ENCODE data around the gene PSMB5. TPM values are rescaled to one million over a fixed set of nuclear protein-coding genes. Genes with fewer than 3 reads are reported as not detected.
A peak's percentile ranks its signal among the peaks of the same experiment; 100 is the strongest.

PSMB5 gene
- total RNA-seq, 1 donor from 2014 or later, result 302 TPM

GRCh38 chr14:23058654-23059504 lies 24.2 kb upstream of the PSMB5 start:
- no peak for DNase-seq (ENCODE audit: low read depth, low spot score)

GRCh38 chr14:23057757-23058653 lies 23.3 kb upstream of the PSMB5 start:
- DNase-seq (ENCODE audit: low read depth, low spot score), result peak; percentile 55

- DNase-seq (ENCODE audit: low read depth, low spot score), result no peak
Observed at GRCh38 chr14:23056956-23057756, 22.5 kb upstream of the PSMB5 start, which contains the start of gene CDH24. CDH24 (minus strand) TSS chr14:23057520; CDS start chr14:23055733, 1,787 bp downstream.

GRCh38 chr14:23056145-23056955 lies 21.6 kb upstream of the PSMB5 start:
- no peak for DNase-seq (ENCODE audit: low read depth, low spot score)

DNA sequence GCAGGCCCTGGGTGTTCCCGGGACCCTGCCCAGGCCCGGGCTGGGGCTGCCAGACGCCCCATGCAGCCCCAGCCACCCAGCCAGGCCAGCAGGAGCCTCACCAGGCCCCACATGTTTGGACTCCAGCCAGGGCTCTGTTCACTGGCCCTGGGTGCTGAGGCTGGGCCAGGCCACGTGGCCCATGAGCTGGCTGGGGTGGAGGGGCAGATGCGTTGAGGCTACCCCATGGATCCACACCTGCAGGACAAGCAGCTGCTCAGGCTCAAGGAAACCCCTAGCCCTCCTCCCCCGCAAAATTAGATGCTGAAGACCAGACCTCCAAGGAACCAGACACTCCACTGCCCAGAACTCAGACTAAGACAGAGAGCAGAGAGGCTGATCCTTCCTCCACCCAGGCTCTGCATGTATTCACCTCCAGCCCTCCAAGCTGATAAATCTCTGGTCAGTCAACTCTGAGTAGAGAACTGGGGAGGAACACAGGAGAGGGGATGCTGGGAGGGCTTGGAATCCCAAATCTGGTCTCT lies 21.0 kb upstream of the PSMB5 start:
- no peak for DNase-seq (ENCODE audit: low read depth, low spot score)

GRCh38 chr14:23055147-23055550 lies 20.4 kb upstream of the PSMB5 start:
- no peak for DNase-seq (ENCODE audit: low read depth, low spot score)

DNA sequence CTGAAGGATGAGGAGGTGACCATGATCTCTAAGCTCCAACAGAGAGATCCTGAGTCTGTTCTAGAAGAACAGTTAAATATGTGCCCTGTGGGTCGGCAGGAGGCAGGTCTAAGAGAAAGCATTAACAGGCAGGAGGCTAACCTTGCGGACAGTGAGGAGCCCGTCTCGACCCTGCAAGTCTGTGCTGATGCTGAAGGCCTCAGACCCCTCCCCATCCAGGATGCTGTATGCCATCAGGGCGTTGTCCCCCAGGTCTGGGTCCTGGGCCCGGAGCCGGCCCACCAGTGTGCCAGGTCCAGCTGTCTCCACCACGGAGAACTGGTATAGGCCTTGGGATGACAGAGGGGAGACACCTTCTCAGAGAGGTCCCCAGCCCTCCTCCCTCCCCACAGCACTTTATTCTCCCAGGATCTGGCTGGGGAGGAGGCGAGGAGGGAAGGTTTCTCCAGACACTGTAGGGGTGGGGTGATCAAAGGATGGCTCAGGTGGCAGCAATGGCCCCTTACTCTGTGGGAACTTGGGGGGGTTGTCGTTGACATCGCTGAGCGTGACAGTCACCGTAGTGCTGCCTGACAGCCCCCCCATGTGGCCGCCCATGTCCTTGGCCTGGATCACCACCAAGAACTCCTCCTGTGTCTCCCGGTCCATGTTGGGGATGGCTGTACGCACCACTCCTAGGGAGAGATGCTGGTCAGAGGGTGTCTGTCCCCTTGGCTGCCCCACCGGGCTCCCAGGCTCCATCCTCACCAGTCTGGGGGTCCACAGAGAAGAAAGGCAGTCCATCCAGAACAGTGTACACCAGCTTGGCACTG lies 19.5 kb upstream of the PSMB5 start:
- no peak for DNase-seq (ENCODE audit: low read depth, low spot score)

- DNase-seq (ENCODE audit: low read depth, low spot score), result no peak
Observed at GRCh38 chr14:23053426-23053825, 18.7 kb upstream of the PSMB5 start.

GRCh38 chr14:23052671-23053070 lies 18.0 kb upstream of the PSMB5 start:
- no peak for DNase-seq (ENCODE audit: low read depth, low spot score)

GRCh38 chr14:23052182-23052623 lies 17.5 kb upstream of the PSMB5 start:
- no peak for DNase-seq (ENCODE audit: low read depth, low spot score)

DNA sequence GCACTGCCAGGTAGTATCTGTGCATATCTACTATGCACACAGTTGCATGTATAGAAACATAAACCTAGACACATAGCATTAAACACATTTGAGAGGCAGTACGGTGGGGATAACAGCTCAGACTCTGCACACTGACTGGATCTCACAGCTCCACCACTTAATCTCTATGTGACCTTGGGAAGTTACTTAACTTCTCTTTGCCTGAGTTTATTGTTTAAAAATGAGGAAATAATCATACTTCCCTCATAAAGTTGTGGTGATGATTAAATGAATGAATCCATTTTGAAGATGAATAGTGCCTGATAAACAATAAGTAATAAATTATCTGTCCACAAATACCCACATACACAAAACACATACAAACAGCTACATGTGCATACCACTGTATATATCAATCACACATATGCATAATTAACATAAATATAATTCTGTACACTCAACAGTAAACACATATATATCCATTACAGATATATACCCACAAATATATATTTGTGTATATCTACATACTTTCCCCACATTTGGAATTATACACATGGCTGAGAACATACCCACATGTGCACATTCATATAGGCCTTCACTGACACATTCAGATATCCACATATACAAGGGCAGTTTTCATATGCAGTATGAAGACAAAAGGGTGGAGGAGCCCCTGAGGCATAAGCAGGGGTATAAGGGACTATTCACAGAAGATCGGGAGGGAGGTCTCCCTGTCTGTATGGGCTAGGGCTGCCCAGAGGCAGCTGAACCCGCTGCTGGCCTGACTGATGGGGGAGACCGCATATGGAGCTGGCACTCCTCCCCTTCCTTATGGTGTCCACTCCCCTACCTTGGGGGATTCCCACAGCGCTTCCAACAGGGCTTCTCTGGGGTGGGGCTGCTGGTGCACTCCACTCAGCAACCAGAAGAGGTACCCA lies 16.7 kb upstream of the PSMB5 start:
- DNase-seq (ENCODE audit: low read depth, low spot score), result no peak

- DNase-seq (ENCODE audit: low read depth, low spot score), result no peak
Observed at GRCh38 chr14:23049011-23049410, 14.3 kb upstream of the PSMB5 start.

DNA sequence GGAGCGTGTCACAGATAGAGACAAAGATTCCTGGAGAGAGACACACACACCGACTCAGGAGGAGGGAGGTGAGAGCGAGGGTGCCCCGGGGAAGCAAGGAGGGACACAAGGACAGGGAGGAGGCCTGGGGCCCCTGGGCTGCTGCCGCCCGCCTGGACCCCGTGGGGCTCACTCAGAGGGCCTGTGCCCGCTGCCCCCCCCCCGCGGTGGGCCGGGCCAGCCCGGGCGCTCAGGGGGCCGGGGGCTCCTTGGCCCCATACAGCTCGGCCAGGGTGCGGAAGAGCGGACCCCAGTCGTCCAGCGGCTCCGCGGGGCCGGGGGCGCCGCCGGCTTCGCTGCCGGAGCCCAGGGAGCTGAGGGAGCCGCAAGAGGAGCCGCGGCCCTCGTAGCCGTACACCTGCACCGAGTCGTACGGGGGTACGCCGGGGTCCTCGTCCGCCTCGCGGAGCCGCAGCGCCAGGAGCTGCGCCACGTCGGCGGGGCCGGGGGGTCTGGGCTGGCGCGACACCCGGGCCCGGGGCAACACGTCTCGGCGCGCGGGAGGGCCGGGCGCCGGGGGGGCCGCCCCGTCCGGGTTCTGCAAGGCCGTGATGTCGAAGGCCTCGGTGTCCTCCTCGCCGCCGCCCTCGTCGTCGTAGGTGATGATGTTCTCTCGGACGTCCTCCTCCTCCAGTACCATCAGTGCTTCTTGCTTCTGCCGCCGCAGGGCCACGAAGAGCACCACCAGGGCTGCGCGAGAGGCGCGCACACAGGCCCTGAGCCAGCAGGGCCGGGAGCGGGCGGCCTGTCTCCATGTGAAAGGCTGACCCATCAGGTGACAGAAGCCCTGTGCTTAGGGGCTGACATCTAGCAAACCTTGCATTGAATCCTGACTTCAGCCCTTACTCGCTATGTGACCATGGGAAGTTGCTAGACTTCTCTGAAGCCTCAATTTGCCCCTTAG lies 13.3 kb upstream of the PSMB5 start:
- no peak for DNase-seq (ENCODE audit: low read depth, low spot score)

- DNase-seq (ENCODE audit: low read depth, low spot score), result peak; percentile 41
Observed at GRCh38 chr14:23047034-23047634, 12.4 kb upstream of the PSMB5 start.

DNA sequence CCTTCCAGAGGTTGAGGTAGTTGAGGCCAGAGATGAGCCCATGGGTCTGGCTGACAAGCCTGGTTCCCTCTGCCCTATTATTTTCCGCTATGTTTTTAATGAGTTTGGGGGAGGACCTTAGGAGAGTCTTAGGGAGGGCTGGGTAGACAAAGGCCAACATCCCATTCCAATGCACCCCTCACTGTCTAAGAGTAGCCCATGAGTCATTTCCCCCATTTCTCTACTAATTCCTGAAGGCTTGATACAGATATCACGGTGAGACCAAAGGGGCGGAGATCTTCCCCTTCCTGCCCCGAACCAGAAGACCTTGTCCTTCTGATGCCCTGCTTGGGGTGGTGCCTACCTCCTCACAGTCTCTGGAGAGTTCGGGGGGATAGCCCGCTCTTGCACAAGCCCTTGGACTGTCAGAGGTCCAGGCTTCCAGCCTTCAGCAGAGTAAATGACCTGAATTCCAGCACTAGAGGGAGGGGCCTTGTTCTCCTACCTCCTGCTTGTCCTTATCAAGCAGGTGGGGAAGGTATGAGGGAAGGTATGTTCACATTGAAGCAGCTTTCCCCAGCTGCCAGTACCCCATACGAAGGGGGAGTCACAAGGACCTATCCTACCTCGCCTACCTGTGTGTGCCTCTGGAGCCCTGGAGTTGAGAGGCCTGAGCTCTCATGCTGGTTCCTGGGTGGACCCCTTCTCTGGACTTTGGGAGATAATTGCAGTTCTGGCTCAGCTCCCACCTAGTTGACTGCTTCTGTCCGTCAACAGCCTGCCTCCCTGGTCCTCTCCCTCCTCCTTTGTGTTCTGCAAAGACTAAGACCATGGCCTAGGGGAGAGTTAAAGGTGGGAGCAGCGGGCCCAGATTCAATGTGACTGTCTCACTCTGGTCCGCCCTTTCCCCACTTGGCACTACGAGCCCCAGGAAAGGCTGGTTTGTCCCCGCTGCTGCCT lies 11.0 kb upstream of the PSMB5 start:
- DNase-seq (ENCODE audit: low read depth, low spot score), result no peak

DNA sequence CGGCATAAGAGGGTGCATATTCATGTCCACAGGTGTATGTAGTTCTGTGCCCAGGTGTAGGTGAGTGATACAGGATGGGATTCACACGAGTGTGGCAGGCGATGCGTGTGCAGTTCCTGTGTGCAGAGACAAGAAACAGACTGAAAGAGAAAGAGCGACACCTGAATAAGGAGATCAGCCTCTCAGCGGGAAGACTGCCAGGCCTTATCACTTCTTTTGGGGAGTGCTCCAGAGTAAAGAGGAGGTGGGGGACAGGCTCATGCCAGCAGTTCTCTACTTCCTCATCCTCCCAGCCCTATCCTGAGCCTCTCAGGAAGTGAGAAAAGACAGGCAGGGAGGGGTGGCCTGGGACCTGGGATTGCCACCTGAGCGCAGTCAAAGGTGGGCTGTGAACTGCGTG lies 10.1 kb upstream of the PSMB5 start:
- DNase-seq (ENCODE audit: low read depth, low spot score), result no peak
